GM21360 (cell line): ENCODE measurements around the gene TXNL4B.
A peak's percentile ranks its signal among the peaks of the same experiment; 100 is the strongest.

ENCODE experiments used
- ATAC-seq: cut with Tn5 transposase; IDR thresholded peaks from one replicate; pipeline ENCODE4 v1.9.1; 2021; ENCODE audit warnings: mild to moderate bottlenecking, moderate library complexity; ENCODE audit not compliant: unreplicated experiment

Gene TXNL4B

DNA sequence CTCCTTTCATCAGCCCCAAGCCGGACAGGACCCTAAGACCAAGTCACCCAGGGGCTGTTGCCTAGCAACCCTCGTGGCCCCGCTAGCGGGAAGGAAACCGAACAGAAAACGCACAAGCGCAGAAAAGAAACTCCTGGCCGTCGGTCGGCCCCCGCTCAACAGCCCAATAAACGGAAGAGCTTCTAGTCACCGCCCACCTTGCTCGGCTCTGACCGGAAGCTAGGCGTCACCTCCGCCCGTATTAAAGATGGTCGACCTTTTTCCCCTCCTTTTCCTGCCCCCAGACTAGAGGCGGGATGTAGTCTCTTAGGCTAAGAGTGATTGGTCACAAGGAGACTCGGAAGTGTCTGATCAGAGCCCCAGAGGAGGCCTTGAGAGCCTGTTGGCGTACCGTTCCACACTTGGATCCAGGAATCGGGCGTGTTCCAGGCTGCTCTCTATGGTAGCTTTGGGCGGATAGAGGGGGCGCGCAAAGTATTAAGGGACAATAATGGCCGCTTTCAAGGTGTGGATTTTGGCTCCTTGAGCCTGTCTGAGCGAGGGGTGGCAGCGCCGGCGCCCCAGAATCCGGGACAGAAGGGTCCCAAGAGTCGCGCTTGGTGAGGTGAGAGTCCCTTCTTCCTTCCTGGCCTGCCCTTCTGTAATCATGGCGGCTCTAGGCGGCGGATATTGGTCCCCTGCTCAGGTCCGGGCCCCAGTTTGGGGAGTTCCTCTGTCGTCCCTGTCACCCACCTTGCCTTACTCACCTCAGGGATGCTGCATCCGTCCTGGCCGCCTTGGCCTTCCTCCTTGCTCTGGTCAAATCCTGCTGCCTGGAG is at the start of gene TXNL4B, which contains the start of gene DHX38:
Gene TXNL4B (minus strand): TSS at position 173 of the 818 bp plus-strand sequence. CDS start 2,871 bp downstream, outside the sequence.
Gene DHX38 (plus strand): TSS at position 400 of the 818 bp plus-strand sequence. CDS start 2,311 bp downstream, outside the sequence.
- ATAC-seq, result peak; percentile 95

- ATAC-seq, result no peak
Observed at GRCh38 chr16:72142476-72142875, 49.1 kb upstream of the TXNL4B start.

DNA sequence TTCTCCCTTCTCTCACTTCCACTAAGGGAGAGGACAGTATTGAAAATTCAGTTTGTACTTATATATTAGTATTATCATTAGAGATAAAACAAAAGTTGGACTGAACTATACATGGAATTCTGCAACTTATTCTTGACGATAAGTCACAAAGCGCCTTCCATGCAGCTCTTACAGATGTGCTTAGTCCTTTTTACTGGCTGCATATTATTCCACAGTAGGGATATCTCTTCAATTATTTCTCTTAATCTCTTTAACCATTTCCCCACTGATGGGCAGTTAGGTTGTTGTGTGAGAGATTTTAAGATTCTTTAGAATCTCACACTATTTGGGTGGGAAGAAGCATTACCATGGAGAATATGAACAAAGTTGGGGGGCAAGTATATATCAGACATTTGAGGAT is 46.5 kb upstream of the TXNL4B start:
- ATAC-seq, result no peak

DNA sequence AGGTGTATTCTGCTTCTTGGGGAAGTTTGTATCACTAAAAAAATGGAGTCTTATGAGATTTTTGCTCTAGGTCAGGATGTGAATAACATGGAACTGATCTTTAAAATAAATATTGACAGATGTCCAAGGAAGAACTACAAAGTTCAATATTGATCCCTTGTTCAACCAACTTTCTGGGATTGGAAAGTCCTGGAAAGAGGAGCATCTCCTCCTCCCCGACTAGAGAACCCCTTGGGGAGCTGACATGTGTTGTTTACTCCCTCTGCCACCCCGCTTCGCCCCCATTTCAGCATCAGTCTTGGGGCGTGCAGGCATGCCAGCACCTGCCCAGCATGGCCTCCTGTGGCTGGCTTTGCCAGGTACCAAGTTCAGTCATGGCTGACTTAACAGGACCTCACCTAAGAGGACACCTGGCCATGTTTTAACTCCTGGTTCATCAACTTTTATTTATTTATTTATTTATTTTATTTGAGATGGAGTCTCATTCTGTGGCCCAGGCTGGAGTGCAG is 44.7 kb upstream of the TXNL4B start:
- ATAC-seq, result no peak

DNA sequence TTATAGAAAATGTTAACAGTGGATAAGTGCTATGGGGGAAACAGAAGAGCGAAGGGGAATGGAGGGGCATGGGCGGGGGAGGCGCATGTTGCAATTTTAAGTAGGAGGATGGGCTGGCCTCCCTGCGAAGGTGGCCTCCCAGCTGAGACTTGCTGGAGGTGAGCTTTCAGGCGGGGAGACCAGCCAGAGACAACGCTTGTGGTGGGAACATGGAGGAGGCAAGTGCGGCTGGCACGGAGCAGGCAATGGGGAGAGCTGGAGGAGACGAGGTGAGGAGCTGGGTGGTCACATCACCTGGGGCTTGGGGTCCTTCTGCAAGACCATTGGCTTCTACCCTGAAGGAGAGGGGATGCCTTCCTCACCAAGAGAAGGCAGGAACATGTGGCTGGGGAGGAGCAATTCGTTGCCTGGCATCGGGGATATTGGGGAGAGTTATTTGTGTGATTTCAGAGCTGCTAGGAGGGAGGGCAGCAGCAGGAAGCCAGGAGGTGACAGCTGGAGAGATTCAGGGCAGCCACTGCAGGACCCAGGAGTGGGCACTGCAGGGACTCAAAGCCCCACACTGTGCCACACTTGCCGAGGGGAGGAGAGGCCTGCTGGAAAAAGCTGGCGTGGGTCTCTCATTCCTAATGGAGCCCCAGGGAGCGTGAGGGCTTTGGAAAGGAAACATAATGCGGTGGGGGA is 44.1 kb upstream of the TXNL4B start:
- no peak for ATAC-seq

GRCh38 chr16:72134507-72134906 is 41.1 kb upstream of the TXNL4B start:
- ATAC-seq, result no peak

GRCh38 chr16:72132726-72133125 is 39.3 kb upstream of the TXNL4B start:
- no peak for ATAC-seq

DNA sequence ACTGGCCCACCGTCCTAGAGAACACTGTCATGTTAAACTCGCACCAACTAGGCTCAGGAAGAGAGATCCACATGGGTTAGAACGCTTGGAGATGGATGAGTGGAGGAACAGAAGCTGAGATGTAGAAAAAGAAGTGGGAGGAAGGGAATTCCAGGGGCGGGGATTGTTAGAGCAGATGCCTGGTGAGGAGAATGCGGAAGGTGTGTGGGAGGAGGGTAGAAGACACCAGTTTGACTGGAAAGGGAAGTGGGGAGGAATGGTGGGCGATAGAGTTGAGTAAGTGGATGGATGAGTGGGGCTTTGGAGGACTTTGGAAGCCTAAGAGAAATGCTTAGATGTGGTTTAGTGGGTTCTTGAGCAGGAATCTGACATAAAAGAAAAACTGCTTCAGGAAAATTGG is 37.6 kb upstream of the TXNL4B start:
- ATAC-seq, result no peak

- ATAC-seq, result no peak
Observed at GRCh38 chr16:72129976-72130656, 36.7 kb upstream of the TXNL4B start.

GRCh38 chr16:72128701-72129100 is 35.3 kb upstream of the TXNL4B start:
- no peak for ATAC-seq

DNA sequence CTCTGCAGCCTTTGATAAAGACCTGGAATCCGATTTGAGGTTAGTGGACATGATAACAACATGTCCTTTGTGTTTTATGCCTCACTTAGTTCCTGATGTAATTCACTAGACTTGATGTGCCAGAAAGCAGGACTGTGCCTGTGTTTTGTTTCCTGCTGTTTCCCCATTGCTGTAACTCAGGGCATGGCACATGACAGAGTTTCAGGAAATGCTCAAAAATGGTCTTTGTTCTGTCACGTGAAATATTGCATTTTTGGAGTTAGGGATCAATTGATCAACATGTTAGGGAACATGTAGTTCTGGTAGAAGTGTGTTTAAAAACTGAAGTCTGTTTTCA is 33.0 kb upstream of the TXNL4B start:
- no peak for ATAC-seq

DNA sequence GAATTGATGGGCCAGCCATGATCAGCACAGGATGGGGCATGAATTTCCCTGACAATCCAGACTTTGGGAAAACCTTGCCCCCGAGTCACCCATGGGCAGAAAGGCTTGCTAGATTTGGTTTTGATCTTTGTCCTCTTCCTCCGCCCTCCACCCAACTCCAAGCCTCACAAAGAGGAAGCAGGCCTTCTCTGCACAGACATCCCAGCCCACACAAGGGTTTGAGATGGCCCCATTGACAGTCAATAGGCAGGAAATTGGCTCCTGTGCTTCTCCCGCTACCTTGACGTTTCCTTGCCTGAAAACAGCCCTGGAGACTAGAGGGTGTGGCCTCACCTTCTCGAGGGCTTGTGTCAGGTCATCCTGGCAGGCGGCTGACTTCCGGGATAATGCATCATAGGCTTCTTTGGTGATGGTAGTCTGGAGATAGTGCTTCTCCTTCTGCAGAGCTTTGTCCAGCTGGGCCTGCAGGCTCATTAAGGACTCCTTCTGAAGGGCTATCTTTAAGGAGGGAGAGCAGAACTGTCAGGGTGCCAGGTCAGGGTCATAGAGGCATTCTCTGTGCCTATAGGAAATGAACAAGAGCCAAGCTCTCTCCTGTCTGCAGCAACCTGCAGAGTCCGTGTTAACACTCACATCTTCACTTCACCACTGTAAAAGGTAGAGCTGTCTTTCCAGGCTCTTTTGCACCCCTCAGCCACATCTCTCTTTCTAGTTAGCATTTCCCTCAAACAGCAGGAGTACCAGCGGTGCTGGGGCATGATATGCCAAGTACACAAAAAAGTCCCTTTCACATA is 32.4 kb upstream of the TXNL4B start:
- no peak for ATAC-seq

DNA sequence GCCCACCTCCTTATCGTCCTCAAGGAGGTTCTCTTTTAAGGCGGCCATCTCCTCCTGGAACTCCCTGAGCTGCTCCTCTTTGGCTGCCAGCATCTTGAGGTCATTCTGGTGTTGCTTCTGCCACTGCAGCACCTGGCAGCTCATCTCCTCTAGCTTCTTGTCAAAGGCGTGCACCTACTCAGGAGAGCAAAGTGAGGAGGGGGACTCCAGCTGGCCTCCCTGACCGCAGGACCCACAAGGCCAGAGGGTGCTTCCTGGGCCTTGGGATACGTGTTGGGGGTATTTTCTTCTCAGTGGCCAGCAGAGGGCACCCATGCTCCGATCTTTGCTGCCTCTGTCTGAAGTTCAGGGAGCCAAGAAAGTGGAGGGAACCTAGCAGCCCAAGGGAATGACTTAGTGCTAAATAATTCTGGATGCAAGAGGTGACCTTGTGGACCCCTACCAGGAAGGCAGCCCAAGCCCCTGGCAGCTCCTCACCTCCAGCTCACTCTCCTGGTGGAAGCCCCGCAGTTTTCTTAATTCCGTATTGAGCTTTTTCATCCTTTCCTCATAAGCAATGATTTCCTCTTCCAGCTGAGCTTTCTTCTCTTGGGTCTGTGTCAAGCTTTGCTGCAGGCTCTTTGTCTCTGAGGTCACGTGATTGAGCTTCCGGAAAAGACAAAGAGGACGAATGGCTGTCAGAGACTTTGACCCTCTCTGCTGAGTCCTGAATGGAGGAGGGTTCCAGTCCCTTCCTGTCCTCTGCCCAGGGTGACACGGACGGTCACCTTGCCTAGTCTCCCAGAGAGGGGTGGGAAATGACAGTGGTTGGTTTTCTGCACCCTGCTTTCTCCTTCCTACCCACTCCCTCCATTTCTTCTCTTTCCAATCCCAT is 31.6 kb upstream of the TXNL4B start:
- ATAC-seq, result no peak

DNA sequence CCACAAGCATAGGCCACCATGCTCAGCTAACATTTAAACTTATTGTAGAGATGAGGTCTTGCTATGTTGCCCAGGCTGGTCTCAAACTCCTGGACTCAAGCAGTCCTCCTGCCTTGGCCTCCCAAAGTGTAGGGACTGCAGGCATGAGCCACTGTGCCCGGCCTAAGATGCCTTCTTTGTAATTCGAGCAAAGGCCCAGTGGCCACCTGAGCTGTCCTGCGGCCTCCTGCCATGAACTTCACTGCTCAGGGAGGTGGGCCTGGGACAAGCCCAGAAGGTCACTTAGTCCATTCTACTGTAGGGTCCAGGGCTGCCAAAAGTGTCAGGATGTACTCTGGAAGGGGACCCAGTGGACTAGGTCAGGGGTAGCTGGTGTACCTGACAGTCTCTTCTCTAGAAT is 30.7 kb upstream of the TXNL4B start:
- no peak for ATAC-seq

DNA sequence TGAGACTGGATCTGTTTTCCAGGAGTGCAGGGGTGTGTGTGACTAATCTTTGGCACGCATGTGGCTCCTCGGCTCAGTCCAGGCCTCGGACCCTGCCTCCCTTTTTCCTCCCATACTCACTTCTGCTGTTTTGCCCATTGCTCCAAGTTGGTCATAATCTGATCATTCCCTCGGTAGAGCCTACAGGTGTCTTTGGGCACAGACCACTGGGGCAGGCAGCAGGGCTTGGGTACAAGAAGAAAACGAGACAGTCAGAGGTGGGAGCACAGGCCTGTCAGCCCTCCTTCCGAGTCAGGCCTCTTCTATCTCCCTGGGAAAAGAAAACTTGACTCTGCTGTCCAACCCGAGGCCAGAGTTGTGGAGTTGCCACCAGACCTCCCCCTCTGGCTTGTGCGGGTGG is 30.0 kb upstream of the TXNL4B start:
- no peak for ATAC-seq

DNA sequence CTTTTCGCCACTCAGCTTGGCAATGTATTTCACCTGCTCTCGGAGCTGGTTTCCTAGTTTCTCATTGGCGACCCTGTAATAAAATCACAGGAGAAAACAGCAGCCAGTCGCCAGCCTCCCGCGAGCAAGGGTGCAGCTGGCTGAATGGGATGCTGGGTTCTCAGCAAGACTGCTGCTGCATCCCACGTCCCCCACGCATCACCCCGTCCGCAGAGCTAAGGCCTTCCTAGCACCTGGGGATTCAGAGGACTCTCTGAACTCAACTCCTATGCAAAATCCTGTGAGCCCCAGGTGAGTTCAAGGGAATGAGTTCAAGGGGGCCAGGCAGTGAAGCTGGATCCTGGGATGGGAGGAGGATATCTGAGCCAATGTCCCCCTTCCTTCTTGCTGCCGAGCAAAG is 29.5 kb upstream of the TXNL4B start:
- ATAC-seq, result no peak

GRCh38 chr16:72122308-72122707 is 28.9 kb upstream of the TXNL4B start:
- no peak for ATAC-seq

GRCh38 chr16:72120026-72120425 is 26.6 kb upstream of the TXNL4B start:
- ATAC-seq, result no peak

DNA sequence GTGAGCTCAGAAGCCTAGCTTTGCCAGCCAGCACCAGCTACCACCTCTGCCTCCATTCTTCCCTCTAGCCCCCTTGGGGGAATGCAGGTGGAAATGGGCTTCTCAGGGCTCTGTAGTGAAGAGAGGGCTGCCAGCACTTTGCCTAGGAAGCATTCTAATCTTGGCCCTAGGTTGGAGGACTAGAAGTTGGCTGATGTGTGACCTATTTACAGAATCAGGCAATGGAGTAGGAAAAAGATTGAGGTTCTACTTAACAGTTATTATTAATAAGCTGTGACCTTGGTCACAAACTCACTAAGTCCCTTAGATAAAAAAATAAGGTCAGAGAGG is 20.2 kb upstream of the TXNL4B start:
- ATAC-seq, result no peak
